Keratinocyte (primary cell): ENCODE data around the gene HORMAD1. TPM values are rescaled to one million over a fixed set of nuclear protein-coding genes. Genes with fewer than 3 reads are reported as not detected.
"Not testable (repeated sequence)": the region's sequence is repeated elsewhere in the genome, so short reads cannot be mapped to it uniquely, and the experiment has no call there.

ENCODE experiments used
- DNase-seq: peaks from one replicate; pipeline ENCODE4 v3.0.0-alpha.2; 2011; ENCODE audit warnings: low read depth, missing footprints, low spot score
- FAIRE-seq: peaks from 2 replicates; lab custom pipeline; 2011; peaks lifted over from hg19 to GRCh38; lab: Jason Lieb, UNC
- H2AFZ ChIP-seq: 2 replicates; pipeline ENCODE4 v1.6.0; 2012; ENCODE audit warnings: low read length, control low read depth, inconsistent platforms; ENCODE audit not compliant: control insufficient read depth
- H3K27ac ChIP-seq: 2 replicates; pipeline ENCODE4 v1.5.1; 2011; ENCODE audit warnings: low read length; ENCODE audit not compliant: control insufficient read depth, insufficient read depth
- H3K27me3 ChIP-seq: 3 replicates; pipeline ENCODE4 v1.6.0; 2011; ENCODE audit warnings: low read length; ENCODE audit not compliant: control insufficient read depth, insufficient read depth; ENCODE audit errors: extremely low read depth
- H3K36me3 ChIP-seq, 2 experiments: 2 replicates in 1 of 2; 3 replicates in 1 of 2; pipeline ENCODE4 v1.5.1; 2011; ENCODE audit warnings: low read length in 2 of 2, mild to moderate bottlenecking in 1 of 2; ENCODE audit not compliant: control insufficient read depth in 2 of 2, insufficient read depth in 2 of 2; ENCODE audit errors: extremely low read depth in 1 of 2
- H3K4me1 ChIP-seq: 3 replicates; pipeline ENCODE4 v1.5.1; 2011; ENCODE audit warnings: low read length; ENCODE audit not compliant: control insufficient read depth, insufficient read depth; ENCODE audit errors: extremely low read depth
- H3K4me2 ChIP-seq: 3 replicates; pipeline ENCODE4 v1.6.0; 2011; ENCODE audit warnings: low read depth, low read length; ENCODE audit not compliant: control insufficient read depth, insufficient read depth; ENCODE audit errors: extremely low read depth
- H3K4me3 ChIP-seq, 3 experiments: fragments of 200-600 bp in 1 of 3; sonication (generic) in 1 of 3; 2 replicates in 2 of 3; 3 replicates in 1 of 3; pipeline ENCODE4 v1.5.1; 2011 to 2016; ENCODE audit warnings: low read length in 3 of 3, mild to moderate bottlenecking in 3 of 3, control low read depth in 2 of 3, inconsistent platforms in 1 of 3, low read depth in 1 of 3, mixed read lengths in 1 of 3, mixed run types in 1 of 3, moderate library complexity in 1 of 3; ENCODE audit not compliant: control insufficient read depth in 2 of 3, insufficient read depth in 2 of 3; ENCODE audit errors: extremely low read depth in 1 of 3
- H3K79me2 ChIP-seq: 2 replicates; pipeline ENCODE4 v1.6.0; 2012; ENCODE audit warnings: low read length; ENCODE audit not compliant: control insufficient read depth, insufficient read depth
- H3K9ac ChIP-seq: 3 replicates; pipeline ENCODE4 v1.6.0; 2011; ENCODE audit warnings: low read length; ENCODE audit not compliant: control insufficient read depth, insufficient read depth; ENCODE audit errors: extremely low read depth
- H3K9me1 ChIP-seq: 3 replicates; pipeline ENCODE4 v1.6.0; 2011; ENCODE audit warnings: low read length; ENCODE audit not compliant: control insufficient read depth, insufficient read depth; ENCODE audit errors: extremely low read depth
- H3K9me3 ChIP-seq: 2 replicates; pipeline ENCODE4 v1.5.1; 2012; ENCODE audit warnings: low read depth, low read length; ENCODE audit not compliant: control insufficient read depth
- H4K20me1 ChIP-seq: 3 replicates; pipeline ENCODE4 v1.6.0; 2011; ENCODE audit warnings: low read length; ENCODE audit not compliant: control insufficient read depth, insufficient read depth; ENCODE audit errors: extremely low read depth
- EZH2 ChIP-seq: IDR thresholded peaks from one replicate; pipeline ENCODE4 v1.6.1; 2012; ENCODE audit warnings: inconsistent platforms, mild to moderate bottlenecking, low read length, moderate library complexity
- dilution Hi-C: fragments of 300-500 bp; cut with MboI; formaldehyde crosslinking; loops from one replicate; pipeline ENCODE4 v1.7.0; 2020; ENCODE audit warnings: low sequenced_read_pairs; ENCODE audit not compliant: extremely low pct_ligation_motif_present
- polyA minus RNA-seq, 3 experiments: library from RNA; depleted of rRNA, polyadenylated mRNA; stranded (reverse); fragments of >200 nt; gene quantifications; 1 replicate in 1 of 3; 2 replicates in 1 of 3; 3 replicates in 1 of 3; pipeline ENCODE4 v1.2.3, GENCODE V29; 2011
- polyA plus RNA-seq, 5 experiments: library from polyadenylated mRNA; depleted of rRNA in 3 of 5; stranded (reverse) in 3 of 5; stranded (forward) in 1 of 5; unstranded in 1 of 5; fragments of >200 nt; gene quantifications; 1 replicate in 1 of 5; 2 replicates in 3 of 5; 3 replicates in 1 of 5; pipeline versions ENCODE4 v1.2.1 to v1.2.3, GENCODE V29; 2011 to 2012; ENCODE audit warnings: missing spikeins in 2 of 5, low read depth in 1 of 5, low replicate concordance in 1 of 5
- TF ChIP-seq, protein P1 (sequence below), 3 experiments: IDR thresholded peaks in 1 of 3; conservative IDR thresholded peaks in 1 of 3; optimal IDR thresholded peaks in 1 of 3; 2 replicates in 2 of 3; 3 replicates in 1 of 3; pipeline versions ENCODE3 to v1.5.1; 2011; ENCODE audit warnings: low read length in 3 of 3, mild to moderate bottlenecking in 3 of 3, moderate library complexity in 2 of 3, control low read depth in 1 of 3, inconsistent platforms in 1 of 3; ENCODE audit not compliant: insufficient read depth in 2 of 3; ENCODE audit errors: extremely low read depth in 1 of 3

HORMAD1 gene, protein sequence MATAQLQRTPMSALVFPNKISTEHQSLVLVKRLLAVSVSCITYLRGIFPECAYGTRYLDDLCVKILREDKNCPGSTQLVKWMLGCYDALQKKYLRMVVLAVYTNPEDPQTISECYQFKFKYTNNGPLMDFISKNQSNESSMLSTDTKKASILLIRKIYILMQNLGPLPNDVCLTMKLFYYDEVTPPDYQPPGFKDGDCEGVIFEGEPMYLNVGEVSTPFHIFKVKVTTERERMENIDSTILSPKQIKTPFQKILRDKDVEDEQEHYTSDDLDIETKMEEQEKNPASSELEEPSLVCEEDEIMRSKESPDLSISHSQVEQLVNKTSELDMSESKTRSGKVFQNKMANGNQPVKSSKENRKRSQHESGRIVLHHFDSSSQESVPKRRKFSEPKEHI
- polyA plus RNA-seq = 1.4 to 3.3 TPM (median 2.4 TPM) in 3 replicates
- polyA plus RNA-seq (2011; ENCODE audit: low read depth) = 3.5 TPM
- polyA plus RNA-seq (2011; cell fraction: cytosol; rRNA removed) = 1.5 and 2.1 TPM in 2 replicates
- 7.4 and 8.3 TPM in 2 replicates for polyA plus RNA-seq (2011; cell fraction: nucleus; rRNA removed)
- 1.4 and 1.7 TPM in 2 replicates for polyA plus RNA-seq (2012; ENCODE audit: low replicate concordance)
- polyA minus RNA-seq = 0.49 to 2.3 TPM (median 0.76 TPM) in 3 replicates
- polyA minus RNA-seq (2011; cell fraction: cytosol; rRNA and poly(A)+ RNA removed) = 2.1 TPM
- polyA minus RNA-seq (2011; cell fraction: nucleus; rRNA and poly(A)+ RNA removed) = 1.9 and 4.1 TPM in 2 replicates

DNA sequence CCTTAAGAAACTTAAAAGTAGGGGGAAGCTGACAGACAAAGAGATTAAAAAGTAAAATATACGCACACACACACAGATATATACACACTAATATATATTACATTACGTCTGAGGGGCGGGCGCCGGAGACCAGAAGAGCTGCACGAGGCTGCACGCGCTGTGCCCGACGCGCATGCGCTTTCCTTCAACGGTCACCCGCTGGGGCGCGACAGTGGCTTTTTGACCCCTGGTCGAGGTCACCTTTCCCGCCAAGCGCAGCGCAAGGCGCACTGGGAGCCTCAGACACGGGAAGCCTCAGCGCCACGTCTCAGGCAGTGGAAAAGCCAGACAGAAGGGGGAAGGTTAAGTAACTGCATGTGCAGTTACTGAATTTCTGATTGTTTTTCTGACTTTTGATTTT lies at the start of gene HORMAD1:
Gene HORMAD1 (minus strand): TSS at position 193 of the 400 bp plus-strand sequence. CDS start 1,390 bp downstream, outside the sequence.
- no peak within 1 kb of the TSS for H3K27ac ChIP-seq
- no peak within 1 kb of the TSS for H3K9ac ChIP-seq
- no peaks in the 10 kb centered on the region for H3K9me1 ChIP-seq
- no peak within 1 kb of the TSS for H2AFZ ChIP-seq
- no peaks in the 10 kb centered on the region for H3K9me3 ChIP-seq
- TF ChIP-seq, protein P1, sequence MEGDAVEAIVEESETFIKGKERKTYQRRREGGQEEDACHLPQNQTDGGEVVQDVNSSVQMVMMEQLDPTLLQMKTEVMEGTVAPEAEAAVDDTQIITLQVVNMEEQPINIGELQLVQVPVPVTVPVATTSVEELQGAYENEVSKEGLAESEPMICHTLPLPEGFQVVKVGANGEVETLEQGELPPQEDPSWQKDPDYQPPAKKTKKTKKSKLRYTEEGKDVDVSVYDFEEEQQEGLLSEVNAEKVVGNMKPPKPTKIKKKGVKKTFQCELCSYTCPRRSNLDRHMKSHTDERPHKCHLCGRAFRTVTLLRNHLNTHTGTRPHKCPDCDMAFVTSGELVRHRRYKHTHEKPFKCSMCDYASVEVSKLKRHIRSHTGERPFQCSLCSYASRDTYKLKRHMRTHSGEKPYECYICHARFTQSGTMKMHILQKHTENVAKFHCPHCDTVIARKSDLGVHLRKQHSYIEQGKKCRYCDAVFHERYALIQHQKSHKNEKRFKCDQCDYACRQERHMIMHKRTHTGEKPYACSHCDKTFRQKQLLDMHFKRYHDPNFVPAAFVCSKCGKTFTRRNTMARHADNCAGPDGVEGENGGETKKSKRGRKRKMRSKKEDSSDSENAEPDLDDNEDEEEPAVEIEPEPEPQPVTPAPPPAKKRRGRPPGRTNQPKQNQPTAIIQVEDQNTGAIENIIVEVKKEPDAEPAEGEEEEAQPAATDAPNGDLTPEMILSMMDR (optimal IDR thresholded peaks at IDR 0.05 in 1 of 3, IDR thresholded peaks at IDR 0.05 in 1 of 3, conservative IDR thresholded peaks at IDR 0.05 in 1 of 3; ENCODE audit: extremely low read depth in 1 of 3, insufficient read depth in 2 of 3, low read length in 3 of 3) = no peak
- TF ChIP-seq EZH2 = no peak
- H3K4me1 ChIP-seq = no peaks in the 10 kb centered on the region
- H4K20me1 ChIP-seq = no peaks in the 10 kb centered on the region
- dilution Hi-C loops = no loop called here
- FAIRE-seq (no peak), DNase-seq (no peak)
- no peaks in the 10 kb centered on the region for H3K27me3 ChIP-seq
- no peaks in the 10 kb centered on the region for H3K36me3 ChIP-seq
- no peak within 1 kb of the TSS for H3K4me3 ChIP-seq
- no peaks in the 10 kb centered on the region for H3K79me2 ChIP-seq
- H3K4me2 ChIP-seq = no peak within 1 kb of the TSS

DNA sequence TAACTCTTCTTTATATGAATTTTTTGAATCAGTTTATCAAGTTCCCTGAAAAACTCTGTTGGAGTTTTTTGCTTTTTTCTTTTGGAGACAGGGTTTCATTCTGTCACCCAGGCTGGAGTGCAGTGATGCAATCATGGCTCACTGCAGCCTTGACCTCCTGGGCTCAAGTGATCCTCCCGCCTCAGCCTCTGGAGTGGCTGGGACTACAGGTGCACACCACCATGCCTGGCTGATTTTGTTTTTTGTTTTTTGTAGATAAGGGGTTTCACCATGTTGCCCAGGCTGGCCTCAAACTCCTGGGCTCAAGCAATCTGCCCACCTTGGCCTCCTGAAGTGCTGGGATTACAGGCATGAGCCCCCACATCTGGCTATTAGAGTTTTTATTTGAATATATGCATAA lies 47.0 kb upstream of the HORMAD1 start:
- H3K27ac ChIP-seq, H4K20me1 ChIP-seq, H3K4me2 ChIP-seq, H2AFZ ChIP-seq, H3K9me3 ChIP-seq, H3K79me2 ChIP-seq, dilution Hi-C loops, FAIRE-seq, H3K4me3 ChIP-seq, H3K36me3 ChIP-seq, H3K9me1 ChIP-seq, DNase-seq, H3K9ac ChIP-seq, H3K27me3 ChIP-seq: not testable (repeated sequence)
- H3K4me1 ChIP-seq = peaks cover 13% of the 10 kb centered on the region

DNA sequence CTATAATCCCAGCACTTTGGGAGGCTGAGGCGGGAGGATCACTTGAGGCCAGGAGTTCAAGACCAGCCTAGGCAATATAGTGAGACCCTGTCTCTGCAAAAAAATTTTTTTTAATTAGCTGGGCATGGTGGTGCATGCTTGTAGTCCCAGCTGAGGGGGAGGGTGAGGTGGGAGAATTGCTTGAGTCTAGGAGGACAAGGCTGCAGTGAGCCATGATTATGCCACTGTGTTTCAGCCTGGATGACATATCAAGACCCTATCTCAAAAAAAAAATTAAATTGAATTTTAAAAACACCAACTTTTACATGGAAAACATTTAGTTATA lies 45.2 kb upstream of the HORMAD1 start:
- Histone ChIP-seq H3K9ac (peak overlapping the region; percentile 56), H3K4me2 (peak overlapping the region; percentile 82), H2AFZ (peak overlapping the region; percentile 93), H3K27ac (peak overlapping the region; percentile 63), H3K4me1 (peaks cover 13% of the 10 kb centered on the region)
- dilution Hi-C loops, H3K27me3 ChIP-seq, H4K20me1 ChIP-seq, H3K36me3 ChIP-seq, H3K9me1 ChIP-seq, FAIRE-seq, H3K9me3 ChIP-seq, H3K4me3 ChIP-seq, H3K79me2 ChIP-seq, DNase-seq: not testable (repeated sequence)
